ENCODE measurements around the gene CYB5RL. TPM values are rescaled to one million over a fixed set of nuclear protein-coding genes. Genes with fewer than 3 reads are reported as not detected.

The CYB5RL gene
- total RNA-seq, 6 experiments from 2014 or later, result 4.5 to 6.1 (median 5.2) TPM

DNA sequence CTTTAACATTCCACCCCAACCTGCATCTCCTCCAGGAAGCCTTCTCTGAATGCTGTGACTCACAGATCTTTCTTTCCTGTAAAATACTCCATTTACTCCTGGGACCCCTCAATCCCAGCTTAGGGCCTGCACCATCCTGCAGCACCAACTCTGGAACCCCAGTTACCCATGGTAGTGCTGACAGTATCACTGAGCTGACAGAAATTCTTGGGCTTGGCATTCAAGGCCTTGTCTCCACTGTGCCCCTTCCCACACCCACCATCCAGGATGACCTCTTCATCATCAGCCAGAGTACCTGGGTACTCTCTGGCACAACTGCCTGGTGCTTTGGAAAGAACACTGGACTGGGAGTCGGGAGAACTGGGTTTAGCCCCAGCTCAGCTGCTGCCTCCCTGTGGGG lies 8.3 kb downstream of the CYB5RL start:
- TF ChIP-seq, protein P1, sequence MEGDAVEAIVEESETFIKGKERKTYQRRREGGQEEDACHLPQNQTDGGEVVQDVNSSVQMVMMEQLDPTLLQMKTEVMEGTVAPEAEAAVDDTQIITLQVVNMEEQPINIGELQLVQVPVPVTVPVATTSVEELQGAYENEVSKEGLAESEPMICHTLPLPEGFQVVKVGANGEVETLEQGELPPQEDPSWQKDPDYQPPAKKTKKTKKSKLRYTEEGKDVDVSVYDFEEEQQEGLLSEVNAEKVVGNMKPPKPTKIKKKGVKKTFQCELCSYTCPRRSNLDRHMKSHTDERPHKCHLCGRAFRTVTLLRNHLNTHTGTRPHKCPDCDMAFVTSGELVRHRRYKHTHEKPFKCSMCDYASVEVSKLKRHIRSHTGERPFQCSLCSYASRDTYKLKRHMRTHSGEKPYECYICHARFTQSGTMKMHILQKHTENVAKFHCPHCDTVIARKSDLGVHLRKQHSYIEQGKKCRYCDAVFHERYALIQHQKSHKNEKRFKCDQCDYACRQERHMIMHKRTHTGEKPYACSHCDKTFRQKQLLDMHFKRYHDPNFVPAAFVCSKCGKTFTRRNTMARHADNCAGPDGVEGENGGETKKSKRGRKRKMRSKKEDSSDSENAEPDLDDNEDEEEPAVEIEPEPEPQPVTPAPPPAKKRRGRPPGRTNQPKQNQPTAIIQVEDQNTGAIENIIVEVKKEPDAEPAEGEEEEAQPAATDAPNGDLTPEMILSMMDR (IDR thresholded peaks at IDR 0.05), result no peak
- H3K27ac Mint-ChIP-seq, result no peak overlapping the region
- no peaks in the 10 kb centered on the region; the same call in none of the 2 replicates for H3K27me3 Mint-ChIP-seq (ENCODE audit: insufficient read depth)

DNA sequence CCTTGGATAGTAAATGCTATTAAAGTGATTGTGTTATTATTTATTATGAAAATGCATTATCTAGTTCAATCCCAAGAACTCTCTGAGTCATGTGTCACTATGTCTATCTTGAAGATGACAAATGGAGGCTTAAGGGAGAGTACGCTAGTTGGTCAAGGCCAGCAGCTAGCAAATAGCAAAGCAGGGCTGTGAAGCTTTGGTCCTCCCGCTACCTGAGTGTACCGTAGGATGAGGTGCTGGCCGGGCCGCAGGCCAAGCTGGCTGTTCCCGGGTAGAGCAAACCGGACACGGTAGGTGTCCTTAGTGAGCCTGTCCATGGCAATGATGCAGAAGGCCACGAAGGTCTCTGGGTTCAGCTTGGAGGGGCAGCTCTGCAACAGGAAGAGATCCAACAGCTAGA lies 9.3 kb downstream of the CYB5RL start:
- H3K27me3 Mint-ChIP-seq (ENCODE audit: insufficient read depth), result no peaks in the 10 kb centered on the region; the same call in none of the 2 replicates
- no peak for DNase-seq
- peaks cover 10% of the 10 kb centered on the region for H3K4me1 Mint-ChIP-seq (ENCODE audit: low read depth)
- no peak overlapping the region for H3K4me3 Mint-ChIP-seq
- H3K36me3 Mint-ChIP-seq (ENCODE audit: low read depth), result peaks cover 6% of the 10 kb centered on the region
- no peak overlapping the region for H3K27ac Mint-ChIP-seq
- no peaks in the 10 kb centered on the region for H3K9me3 Mint-ChIP-seq
- TF ChIP-seq, protein P1 (IDR thresholded peaks at IDR 0.05), result no peak

More for the DNA sequence above, 8.3 kb downstream of the CYB5RL start:
- no peak overlapping the region for H3K4me3 Mint-ChIP-seq
- H3K9me3 Mint-ChIP-seq, result no peaks in the 10 kb centered on the region
- DNase-seq, result no peak
- H3K4me1 Mint-ChIP-seq (ENCODE audit: low read depth), result peaks cover 10% of the 10 kb centered on the region
- no peaks in the 10 kb centered on the region for H3K36me3 Mint-ChIP-seq (ENCODE audit: low read depth)

DNA sequence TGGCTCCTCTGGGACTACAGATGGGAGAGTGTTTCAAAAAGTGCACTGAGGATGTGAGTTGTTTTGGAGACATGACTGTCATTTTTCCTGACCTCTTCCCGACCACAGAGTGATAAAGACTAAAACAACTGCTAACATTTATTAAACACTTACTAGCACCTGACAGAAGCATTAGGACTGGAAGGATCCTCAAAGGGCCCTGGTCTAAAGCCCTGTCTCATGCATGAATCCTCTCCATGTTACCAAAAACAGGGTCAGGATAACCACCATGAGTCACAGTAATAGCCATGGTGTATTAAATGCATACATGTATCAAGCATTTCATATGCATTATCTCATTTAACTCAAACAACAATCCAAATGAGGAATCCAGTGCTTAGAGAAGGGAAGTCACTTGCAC lies 11.5 kb downstream of the CYB5RL start:
- no peak for DNase-seq
- Mint-ChIP-seq H3K9me3 (no peaks in the 10 kb centered on the region), H3K4me3 (no peak overlapping the region), H3K36me3 (ENCODE audit: low read depth) (peaks cover 6% of the 10 kb centered on the region), H3K27ac (no peak overlapping the region), H3K27me3 (ENCODE audit: insufficient read depth) (no peaks in the 10 kb centered on the region; the same call in none of the 2 replicates), H3K4me1 (ENCODE audit: low read depth) (peaks cover 10% of the 10 kb centered on the region)
- TF ChIP-seq, protein P1 (IDR thresholded peaks at IDR 0.05), result no peak

DNA sequence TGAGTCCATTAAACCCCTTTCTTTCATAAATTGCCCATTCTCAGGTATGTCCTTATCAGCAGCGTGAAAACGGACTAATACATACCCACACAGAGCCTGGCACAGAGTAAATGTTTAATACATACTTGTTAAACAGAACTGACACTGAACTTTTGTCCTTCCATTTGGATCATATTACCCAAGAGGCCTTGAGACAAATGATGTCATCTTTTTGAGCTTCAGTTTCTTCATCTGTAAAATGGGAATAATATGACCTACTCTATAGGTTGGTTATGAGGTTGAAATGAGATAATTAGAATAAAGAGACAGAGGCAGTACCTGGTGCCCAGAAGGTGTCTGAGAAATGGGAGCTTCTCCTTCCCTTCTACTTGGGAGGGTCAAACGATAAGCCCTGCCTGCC lies 13.8 kb downstream of the CYB5RL start:
- H3K4me1 Mint-ChIP-seq (ENCODE audit: low read depth), result peaks cover 10% of the 10 kb centered on the region
- H3K27me3 Mint-ChIP-seq (ENCODE audit: insufficient read depth), result no peaks in the 10 kb centered on the region; the same call in 1 of the 2 replicates
- peaks cover 6% of the 10 kb centered on the region for H3K36me3 Mint-ChIP-seq (ENCODE audit: low read depth)
- DNase-seq, result no peak
- H3K4me3 Mint-ChIP-seq, result no peak overlapping the region
- no peaks in the 10 kb centered on the region for H3K9me3 Mint-ChIP-seq
- TF ChIP-seq, protein P1 (IDR thresholded peaks at IDR 0.05), result no peak
- no peak overlapping the region for H3K27ac Mint-ChIP-seq

DNA sequence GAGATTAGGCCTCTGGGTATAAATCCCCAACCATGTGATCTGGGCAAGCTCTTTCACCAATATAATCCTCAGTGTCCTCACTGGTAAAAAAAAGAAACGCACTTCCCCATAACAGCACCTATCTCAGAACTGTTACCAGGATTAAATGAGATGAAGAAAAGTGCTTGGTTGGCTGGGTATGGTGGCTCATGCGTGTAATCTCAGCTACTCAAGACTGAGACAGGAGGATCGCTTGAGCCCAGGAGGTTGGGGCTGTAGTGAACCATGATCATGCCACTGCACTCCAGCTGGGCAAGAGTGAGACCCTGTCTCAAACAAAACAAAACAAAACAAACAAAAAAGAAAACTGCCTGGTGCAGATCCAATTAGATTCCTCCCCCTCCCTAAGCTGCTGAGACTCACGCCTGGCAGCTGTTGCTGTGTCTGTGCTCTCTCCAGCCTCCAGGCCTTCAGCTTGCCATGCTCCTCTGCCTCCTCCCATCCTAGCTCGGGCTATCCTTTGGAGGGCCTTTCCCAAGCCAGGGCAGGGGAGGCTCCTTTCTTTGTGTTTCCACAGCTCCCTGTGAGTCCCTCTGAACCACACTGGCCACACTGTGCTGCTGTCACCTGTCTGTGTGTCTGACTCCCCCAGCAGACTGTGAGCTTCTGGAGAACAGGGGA lies 19.0 kb downstream of the CYB5RL start:
- Mint-ChIP-seq H3K27ac (no peak overlapping the region), H3K27me3 (ENCODE audit: insufficient read depth) (peaks cover 4% of the 10 kb centered on the region), H3K4me1 (ENCODE audit: low read depth) (no peaks in the 10 kb centered on the region), H3K9me3 (no peaks in the 10 kb centered on the region), H3K4me3 (no peak overlapping the region), H3K36me3 (ENCODE audit: low read depth) (peaks cover 2% of the 10 kb centered on the region)
- TF ChIP-seq, protein P1 (IDR thresholded peaks at IDR 0.05), result no peak
- DNase-seq, result no peak

Data from HFFc6 (cell line).